GM10266 (cell line): ENCODE results near the gene RHCE.
"Not testable (repeated sequence)": the region's sequence is repeated elsewhere in the genome, so short reads cannot be mapped to it uniquely, and the experiment has no call there.

Experiments
- DNase-seq: peaks from one replicate; pipeline ENCODE4 v3.0.0; 2012; ENCODE audit errors: extremely low spot score
- TF ChIP-seq, protein P1 (sequence below): IDR thresholded peaks from 2 replicates; pipeline ENCODE4 v1.5.1; 2012; ENCODE audit warnings: mild to moderate bottlenecking, low read depth; ENCODE audit not compliant: control insufficient read depth, insufficient read depth; ENCODE audit errors: missing control alignments

Gene RHCE

DNA sequence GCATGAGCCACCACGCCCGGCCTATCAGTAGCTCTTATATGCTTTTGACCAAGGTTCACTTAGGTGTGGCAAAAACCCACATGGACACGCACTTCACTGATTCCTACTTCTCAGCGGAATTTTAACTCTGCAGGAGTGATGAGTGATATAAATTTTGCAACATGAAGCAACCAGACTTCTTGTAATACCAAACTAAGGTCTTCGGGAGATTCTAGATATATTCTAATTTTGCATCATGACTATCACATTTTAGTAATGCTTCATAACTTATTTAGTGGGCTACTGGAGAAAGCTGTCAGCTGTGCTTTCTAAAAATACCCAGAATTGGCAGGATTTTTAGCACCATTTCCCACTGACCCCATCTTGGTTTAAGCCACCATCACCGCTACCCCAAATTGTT, 27.8 kb downstream of the RHCE start:
- DNase-seq, result no peak
- TF ChIP-seq, protein P1, sequence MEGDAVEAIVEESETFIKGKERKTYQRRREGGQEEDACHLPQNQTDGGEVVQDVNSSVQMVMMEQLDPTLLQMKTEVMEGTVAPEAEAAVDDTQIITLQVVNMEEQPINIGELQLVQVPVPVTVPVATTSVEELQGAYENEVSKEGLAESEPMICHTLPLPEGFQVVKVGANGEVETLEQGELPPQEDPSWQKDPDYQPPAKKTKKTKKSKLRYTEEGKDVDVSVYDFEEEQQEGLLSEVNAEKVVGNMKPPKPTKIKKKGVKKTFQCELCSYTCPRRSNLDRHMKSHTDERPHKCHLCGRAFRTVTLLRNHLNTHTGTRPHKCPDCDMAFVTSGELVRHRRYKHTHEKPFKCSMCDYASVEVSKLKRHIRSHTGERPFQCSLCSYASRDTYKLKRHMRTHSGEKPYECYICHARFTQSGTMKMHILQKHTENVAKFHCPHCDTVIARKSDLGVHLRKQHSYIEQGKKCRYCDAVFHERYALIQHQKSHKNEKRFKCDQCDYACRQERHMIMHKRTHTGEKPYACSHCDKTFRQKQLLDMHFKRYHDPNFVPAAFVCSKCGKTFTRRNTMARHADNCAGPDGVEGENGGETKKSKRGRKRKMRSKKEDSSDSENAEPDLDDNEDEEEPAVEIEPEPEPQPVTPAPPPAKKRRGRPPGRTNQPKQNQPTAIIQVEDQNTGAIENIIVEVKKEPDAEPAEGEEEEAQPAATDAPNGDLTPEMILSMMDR, result no peak

DNA sequence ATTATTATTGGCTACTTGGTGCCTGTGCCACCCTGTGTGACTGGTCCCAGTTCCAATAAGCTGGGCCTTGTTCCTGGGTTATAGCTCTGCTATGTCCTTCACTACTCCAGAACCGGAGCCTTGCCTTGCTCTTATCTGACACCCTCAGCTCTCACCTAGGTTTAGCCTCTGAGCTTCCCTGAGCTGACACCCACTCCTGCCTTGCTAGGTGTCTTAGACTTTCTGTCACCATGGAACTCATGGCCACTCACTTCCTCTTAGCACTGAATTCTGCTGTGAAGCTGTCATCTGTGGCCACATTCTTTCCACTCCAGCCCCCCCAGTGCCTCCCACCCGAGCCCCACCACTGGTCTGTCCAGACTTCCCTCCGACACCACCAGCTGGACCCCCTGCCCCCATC, 30.9 kb downstream of the RHCE start:
- not testable (repeated sequence) for DNase-seq

DNA sequence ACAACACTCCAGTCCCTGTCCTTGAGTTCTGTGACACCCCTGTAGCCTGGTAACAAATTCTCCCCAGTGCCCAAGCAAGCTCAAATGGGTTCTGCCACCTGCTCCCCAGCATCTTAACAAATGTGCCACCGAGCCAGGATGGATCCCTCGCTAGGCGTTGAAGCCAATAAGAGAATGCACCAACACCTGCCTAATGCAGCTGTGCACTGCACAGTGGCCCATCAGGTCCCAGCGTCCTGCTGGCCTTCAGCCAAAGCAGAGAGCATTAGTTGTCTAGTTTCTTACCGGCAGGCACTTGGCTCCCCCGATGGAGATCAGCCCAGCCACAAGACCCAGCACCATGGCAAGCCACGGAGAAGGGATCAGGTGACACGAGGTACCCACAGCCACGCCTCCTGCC, 31.9 kb downstream of the RHCE start:
- not testable (repeated sequence) for DNase-seq

DNA sequence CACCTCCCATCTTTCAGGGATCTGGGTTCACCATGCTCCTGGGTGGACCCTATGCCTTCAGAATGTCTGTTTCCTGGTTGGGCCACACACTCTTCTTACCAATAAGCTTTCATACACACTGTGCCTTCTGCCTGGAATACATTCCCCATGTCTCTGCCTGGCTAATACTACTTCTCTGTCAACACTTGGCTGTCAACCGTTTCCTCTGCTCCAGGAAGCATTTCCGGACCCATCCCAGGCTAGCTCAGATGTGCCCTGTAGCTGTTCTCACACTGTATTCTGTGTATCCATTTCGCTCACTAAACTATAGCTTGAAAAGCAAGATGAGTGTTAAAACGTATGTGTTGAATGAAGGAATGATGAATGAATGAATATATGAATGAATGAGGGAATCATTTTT, 33.5 kb downstream of the RHCE start:
- DNase-seq, result not testable (repeated sequence)

DNA sequence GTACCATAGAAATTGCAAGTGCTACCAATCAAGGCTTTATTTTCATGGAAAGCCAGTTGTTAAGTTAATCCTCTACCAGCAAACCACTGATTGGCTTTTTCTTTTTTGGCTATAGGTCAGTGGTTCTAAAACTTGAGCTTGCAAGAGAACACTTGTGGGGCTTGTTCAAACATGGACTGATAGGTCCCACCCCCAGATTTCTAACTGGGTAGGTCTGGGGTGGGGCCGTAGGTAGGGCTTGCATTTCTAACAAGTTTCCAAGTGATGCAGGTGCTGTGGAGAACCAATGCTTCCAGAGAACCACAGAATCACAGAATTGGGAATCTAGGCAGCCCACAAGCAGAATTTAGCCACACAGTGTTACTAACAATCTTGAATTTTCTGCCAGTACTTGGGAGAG, 36.8 kb downstream of the RHCE start:
- not testable (repeated sequence) for DNase-seq

DNA sequence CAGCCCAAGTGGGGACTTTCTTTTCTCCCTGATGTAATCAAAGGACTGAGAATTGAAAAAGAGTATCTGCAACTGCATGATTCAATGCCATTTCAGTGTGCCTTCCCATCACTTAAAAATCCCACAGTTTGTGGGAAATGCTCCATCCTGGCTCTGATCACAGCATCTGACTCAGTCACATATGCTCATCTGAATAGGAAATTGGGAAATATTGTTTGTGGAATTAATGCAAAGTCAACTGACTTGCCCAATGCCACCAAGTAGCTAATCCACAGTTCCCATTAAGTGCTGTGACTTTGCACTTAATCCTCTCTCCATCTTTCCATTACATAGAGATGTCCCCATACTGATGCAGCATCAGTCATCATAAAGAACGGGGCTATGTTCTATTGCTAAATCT, 37.5 kb downstream of the RHCE start:
- DNase-seq, result not testable (repeated sequence)

DNA sequence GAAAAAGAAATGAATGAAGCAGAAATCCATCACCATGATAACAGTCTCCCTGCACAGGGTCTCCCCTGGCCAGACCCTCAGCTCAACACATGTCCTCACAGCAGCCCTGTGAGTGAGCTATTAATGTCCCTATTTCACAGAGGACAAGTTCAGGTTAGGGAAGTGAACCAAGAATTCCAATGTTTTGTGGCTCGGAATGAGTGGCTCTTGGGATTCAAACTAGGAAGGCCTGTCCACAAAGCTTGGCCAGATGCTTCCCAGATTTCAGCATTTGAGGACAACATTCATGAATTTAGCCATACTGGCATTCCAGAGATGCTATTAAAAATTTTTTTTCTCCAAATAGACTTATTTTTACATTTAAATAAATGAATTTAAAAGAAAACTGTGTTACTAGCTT, 38.1 kb downstream of the RHCE start:
- DNase-seq, result not testable (repeated sequence)

DNA sequence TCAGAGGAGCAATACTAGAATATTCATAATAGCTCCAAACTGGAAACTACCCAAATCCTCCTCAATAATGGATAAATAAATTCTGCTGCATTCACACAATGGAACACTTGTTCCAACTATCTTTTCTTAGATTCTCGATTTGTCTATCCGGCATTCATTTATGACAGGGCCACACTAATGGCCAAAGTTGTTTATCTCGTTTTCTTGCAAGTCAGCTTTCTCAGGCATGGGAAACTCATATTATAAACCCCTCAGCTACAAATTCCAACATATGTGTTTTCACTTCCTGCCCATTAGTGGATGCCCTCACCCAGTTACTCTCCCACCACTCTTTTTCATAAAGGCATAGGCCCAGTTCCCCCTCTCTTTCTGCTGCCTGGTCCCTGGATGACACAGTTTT, 42.3 kb downstream of the RHCE start:
- DNase-seq, result not testable (repeated sequence)

DNA sequence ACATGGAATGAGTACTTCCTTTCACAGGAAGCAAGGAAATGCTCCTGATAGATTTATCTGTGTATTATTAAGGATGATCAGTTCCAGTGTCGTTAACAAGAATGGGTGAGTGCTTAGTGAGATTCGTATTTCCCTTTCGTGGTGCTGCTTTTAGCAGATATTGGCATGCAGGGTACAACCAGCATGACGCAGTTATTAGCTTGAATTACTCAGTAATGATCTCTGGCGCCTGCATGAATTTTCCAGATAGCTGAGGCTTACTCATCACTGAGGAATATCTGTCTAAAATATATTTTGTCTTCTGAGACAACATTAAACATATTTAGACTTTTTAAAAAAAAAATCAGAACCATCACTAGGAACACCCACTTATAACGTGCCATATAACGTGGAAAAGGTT, 48.9 kb downstream of the RHCE start:
- DNase-seq, result not testable (repeated sequence)

DNA sequence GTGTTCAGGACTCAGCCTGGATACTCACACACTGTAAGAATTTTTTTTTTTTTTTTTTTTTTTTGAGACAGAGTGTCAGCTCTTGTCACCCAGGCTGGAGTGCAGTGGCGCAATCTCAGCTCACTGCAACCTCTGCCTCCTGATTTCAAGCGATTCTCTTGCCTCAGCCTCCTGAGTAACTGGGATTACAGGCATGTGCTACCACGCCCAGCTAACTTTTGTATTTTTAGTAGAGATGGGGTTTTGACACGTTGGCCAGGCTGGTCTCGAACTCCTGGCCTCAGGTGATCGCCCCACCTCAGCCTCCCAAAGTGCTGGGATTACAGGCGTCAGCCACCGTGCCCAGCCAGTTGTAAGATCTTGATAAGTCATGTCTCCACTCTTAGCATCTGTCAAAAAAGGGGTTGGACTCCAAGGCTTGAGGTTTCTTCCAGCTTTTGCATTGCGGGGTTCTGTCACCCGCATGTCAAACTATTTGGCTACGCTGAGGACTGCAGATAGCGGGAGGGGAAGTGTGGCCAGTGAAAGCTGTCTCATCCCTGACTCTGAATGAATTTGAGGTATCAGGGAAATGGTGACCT, 50.8 kb downstream of the RHCE start:
- DNase-seq, result not testable (repeated sequence)

DNA sequence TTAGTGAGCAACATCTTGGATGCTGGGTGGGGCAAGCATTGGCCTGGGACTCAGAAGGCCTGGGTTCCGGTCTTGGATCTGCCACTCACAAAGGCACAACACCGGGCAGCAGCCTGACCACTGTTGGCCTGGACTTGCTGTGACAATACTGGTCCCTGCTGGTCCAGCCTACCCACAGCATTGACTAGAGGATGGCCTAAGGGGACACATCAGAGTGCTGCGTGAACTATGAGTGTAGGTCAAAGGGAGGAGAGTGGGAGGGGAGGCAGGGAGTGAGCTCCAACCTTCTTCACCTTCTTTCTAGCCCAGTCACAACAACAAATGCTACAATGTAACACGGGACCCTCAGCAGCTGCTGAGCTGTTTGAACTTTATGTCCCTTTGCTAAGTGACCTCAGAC, 51.4 kb downstream of the RHCE start:
- TF ChIP-seq, protein P1, result no peak
- no peak for DNase-seq

DNA sequence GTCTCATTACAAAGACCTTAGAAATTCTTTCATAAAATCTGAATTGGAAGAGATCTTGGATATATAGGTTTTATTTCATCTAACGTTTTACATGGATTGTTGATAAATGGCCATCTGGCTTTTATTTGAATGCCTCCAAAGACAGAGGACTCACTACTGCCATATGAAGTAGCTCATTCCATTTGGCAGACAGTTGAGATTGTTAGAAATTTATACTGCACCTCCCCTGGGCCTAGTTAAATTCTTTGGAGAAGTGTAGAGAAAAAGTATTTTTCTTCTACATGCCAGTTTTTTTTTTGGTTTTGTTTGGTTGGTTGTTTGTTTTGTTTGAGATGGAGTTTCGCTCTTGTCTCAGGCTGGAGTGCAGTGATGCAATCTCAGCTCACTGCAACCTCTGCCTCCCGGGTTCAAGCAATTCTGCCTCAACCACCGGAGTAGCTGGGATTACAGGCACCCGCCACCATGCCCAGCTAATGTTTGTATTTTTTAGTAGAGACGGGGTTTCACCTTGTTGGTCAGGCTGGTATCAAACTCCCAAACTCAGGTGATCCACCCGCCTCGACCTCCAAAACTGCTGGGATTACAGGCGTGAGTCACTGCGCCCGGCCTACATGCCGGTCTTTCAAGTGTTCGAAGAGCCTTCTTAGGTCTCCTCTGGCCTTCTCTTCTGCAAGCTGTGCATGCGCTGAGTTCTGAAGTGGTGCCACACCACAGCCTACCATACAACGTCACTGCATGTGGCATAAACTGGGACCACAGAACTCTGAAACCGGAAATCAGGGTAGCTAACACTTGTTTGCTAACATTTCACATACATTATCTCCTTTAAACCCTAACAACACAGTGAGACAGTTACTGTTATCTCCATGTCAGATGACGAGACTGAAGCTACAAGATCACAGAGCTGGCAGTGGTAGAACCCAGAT, 57.7 kb downstream of the RHCE start:
- not testable (repeated sequence) for DNase-seq

DNA sequence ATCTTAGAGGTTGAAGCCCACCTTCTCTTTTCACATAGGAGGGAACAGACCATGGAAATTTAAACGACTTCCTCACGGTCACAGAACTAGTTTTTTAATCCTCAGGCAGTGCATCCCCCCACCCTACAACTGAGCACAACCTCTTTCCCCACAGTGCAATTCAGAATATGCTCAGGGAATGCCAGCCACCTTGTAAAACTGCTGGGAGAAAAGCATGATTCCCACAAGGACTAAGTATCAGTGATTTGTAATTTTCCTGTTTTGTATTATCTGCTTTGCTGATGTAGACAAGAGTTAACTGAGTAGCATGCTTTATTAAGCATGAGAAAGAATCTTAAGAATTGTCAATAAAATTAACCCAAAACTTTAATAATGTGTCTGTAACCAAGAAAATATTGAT, 58.7 kb downstream of the RHCE start:
- TF ChIP-seq, protein P1, result no peak
- no peak for DNase-seq
